Coronary artery (tissue), 2 donors: ENCODE data around the gene C1orf198.

Source experiments
- DNase-seq: peaks from one replicate; pipeline ENCODE4 v3.0.0-alpha.2; 2017; ENCODE audit warnings: low spot score
- H3K27ac ChIP-seq, 2 donors: fragments of 200-600 bp; sonication (generic); one replicate each; pipeline ENCODE4 v1.5.1; 2016 to 2019
- H3K4me3 ChIP-seq: fragments of 200-600 bp; sonication (generic); 2 replicates; pipeline ENCODE4 v1.5.1; 2016; ENCODE audit warnings: mild to moderate bottlenecking, moderate library complexity
- CTCF ChIP-seq: fragments of 200-600 bp; sonication (generic); IDR thresholded peaks from one replicate; pipeline ENCODE4 v1.5.1; 2019; ENCODE audit warnings: antibody characterized with exemption

C1orf198 gene

GRCh38 chr1:230894032-230894431 is 25.7 kb upstream of the C1orf198 start:
- TF ChIP-seq CTCF, result no peak
- Histone ChIP-seq H3K27ac (no peak overlapping the region), H3K4me3 (no peak overlapping the region)
- no peak for DNase-seq

DNA sequence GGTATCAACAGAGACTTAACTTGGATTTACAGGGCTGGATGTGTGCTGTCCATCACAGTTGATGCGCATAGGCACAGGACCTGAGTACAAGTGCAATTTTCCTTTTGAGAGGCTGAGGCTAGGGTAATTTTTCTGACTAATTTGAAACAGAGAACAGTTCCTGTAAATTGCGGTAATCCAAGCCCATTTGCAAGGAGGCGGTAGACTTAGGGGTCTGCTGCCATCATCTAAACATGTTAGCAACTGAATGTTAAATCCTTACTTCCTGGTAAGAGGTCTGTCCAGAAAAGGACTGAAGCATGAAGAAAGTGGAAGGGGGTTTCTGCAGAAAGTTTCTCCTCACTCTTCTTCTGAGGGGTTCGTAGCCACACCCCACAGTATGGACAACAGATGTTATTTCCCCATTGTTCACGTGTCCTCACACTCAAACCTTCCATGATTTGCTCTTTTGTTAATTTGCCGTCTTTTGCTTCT is 23.7 kb upstream of the C1orf198 start:
- TF ChIP-seq CTCF, result no peak
- no peak overlapping the region for H3K27ac ChIP-seq
- DNase-seq, result no peak
- no peak overlapping the region for H3K4me3 ChIP-seq

GRCh38 chr1:230891413-230891812 is 23.1 kb upstream of the C1orf198 start:
- Histone ChIP-seq H3K4me3 (no peak overlapping the region), H3K27ac (no peak overlapping the region)
- no peak for TF ChIP-seq CTCF
- no peak for DNase-seq

- Histone ChIP-seq H3K4me3 (no peak overlapping the region), H3K27ac (no peak overlapping the region)
- no peak for TF ChIP-seq CTCF
- DNase-seq, result no peak
Observed at GRCh38 chr1:230884646-230885045, 16.3 kb upstream of the C1orf198 start.

DNA sequence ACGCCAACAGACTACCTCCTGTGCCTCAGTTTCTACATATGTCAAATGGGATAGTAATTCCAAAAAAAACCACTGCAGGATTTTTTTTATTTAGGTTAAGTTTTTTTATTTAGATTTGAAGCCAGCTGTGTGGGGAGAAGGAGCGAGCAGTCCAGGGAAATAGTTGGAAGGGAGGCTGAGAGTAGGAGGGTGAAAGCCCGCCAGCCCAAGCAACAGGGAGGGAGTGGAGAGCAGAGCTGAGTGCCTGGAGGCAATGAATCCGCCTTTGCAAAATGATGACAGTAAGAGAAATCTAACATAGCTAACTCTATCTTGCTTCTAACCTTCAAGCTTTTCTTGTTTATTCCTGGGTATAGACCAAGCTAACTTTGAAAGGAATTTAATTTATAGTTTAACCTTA is 15.6 kb upstream of the C1orf198 start:
- H3K4me3 ChIP-seq, result no peak overlapping the region
- no peak overlapping the region for H3K27ac ChIP-seq
- DNase-seq, result no peak
- TF ChIP-seq CTCF, result no peak

- Histone ChIP-seq H3K27ac (no peak overlapping the region), H3K4me3 (no peak overlapping the region)
- no peak for DNase-seq
- no peak for TF ChIP-seq CTCF
Observed at GRCh38 chr1:230879778-230880177, 11.5 kb upstream of the C1orf198 start.

DNA sequence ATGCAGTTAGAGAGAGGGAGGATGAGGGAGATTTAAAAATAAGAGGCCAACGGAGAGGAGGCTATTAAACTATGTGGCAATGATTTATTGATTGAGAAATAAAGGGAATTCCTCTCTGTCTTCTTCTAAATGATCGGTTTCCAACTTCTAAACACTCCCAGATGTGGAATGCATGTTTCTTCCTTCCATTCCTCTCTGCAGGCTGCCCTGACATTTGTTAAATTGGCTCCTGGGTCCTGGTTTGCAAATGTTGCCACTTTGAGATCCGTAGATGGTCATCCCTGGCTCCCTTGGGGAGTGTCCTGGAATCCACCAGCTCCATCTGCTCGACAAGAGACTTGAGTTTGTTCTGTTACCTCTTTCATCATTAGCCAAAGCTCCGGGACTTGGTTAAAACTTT is 10.3 kb upstream of the C1orf198 start:
- peak overlapping the region in 1 of 2 donors; percentile 37 for H3K27ac ChIP-seq
- H3K4me3 ChIP-seq, result no peak overlapping the region
- no peak for DNase-seq
- TF ChIP-seq CTCF, result no peak
